ENCODE measurements around the gene KRTAP10-11.

KRTAP10-11 gene

GRCh38 chr21:44644878-44645277, 1.3 kb upstream of the KRTAP10-11 start:
- DNase-seq (ENCODE audit: low read depth in 2 of 2) = no peak
- no peak overlapping the region for H3K4me3 ChIP-seq (replicated peaks in 1 of 2; ENCODE audit: low read depth in 2 of 2, low read length in 2 of 2)
- no peak for TF ChIP-seq CTCF (IDR thresholded peaks at IDR 0.05; ENCODE audit: low read depth, low read length)

- no peak for TF ChIP-seq CTCF (IDR thresholded peaks at IDR 0.05; ENCODE audit: low read depth, low read length)
- no peak for DNase-seq (ENCODE audit: low read depth in 2 of 2)
- H3K4me3 ChIP-seq (replicated peaks in 1 of 2; ENCODE audit: low read depth in 2 of 2, low read length in 2 of 2) = no peak overlapping the region
These were observed 973 bp downstream of the KRTAP10-11 start for GRCh38 chr21:44647222-44647552.

GRCh38 chr21:44648557-44649311, 2.5 kb downstream of the KRTAP10-11 start:
- no peak overlapping the region for H3K4me3 ChIP-seq (replicated peaks in 1 of 2; ENCODE audit: low read depth in 2 of 2, low read length in 2 of 2)
- no peak for DNase-seq (ENCODE audit: low read depth in 2 of 2)
- TF ChIP-seq CTCF (IDR thresholded peaks at IDR 0.05; ENCODE audit: low read depth, low read length) = no peak

GRCh38 chr21:44649521-44650100, 3.4 kb downstream of the KRTAP10-11 start:
- no peak for TF ChIP-seq CTCF (IDR thresholded peaks at IDR 0.05; ENCODE audit: low read depth, low read length)
- no peak for DNase-seq (ENCODE audit: low read depth in 2 of 2)
- no peak overlapping the region for H3K4me3 ChIP-seq (replicated peaks in 1 of 2; ENCODE audit: low read depth in 2 of 2, low read length in 2 of 2)

GRCh38 chr21:44650265-44650972, 4.2 kb downstream of the KRTAP10-11 start:
- no peak for TF ChIP-seq CTCF (IDR thresholded peaks at IDR 0.05; ENCODE audit: low read depth, low read length)
- no peak overlapping the region for H3K4me3 ChIP-seq (replicated peaks in 1 of 2; ENCODE audit: low read depth in 2 of 2, low read length in 2 of 2)
- no peak for DNase-seq (ENCODE audit: low read depth in 2 of 2)

GRCh38 chr21:44650973-44651675, 4.9 kb downstream of the KRTAP10-11 start:
- no peak for DNase-seq (ENCODE audit: low read depth in 2 of 2)

More at GRCh38 chr21:44650973-44651675, 4.9 kb downstream of the KRTAP10-11 start:
- TF ChIP-seq CTCF (IDR thresholded peaks at IDR 0.05; ENCODE audit: low read depth, low read length) = no peak
- H3K4me3 ChIP-seq (replicated peaks in 1 of 2; ENCODE audit: low read depth in 2 of 2, low read length in 2 of 2) = no peak overlapping the region
